Naive thymus-derived CD8-positive, alpha-beta T cell (primary cell): ENCODE results near the gene LAMP5. TPM values are rescaled to one million over a fixed set of nuclear protein-coding genes. Genes with fewer than 3 reads are reported as not detected.

ENCODE experiments used
- ATAC-seq, 2 donors: fragments of 150-1000 bp; cut with Tn5 transposase in 1 of 2; sonication (Bioruptor Pico), chemical (Tn5 transposase) in 1 of 2; 1 replicate in 1 of 2; 2 replicates in 1 of 2; pipeline ENCODE4 v1.10.0; 2021; ENCODE audit warnings: mild to moderate bottlenecking in 2 of 2, moderate library complexity in 2 of 2
- POLR2A ChIA-PET: fragments of 350-600 bp; sonication (Branson Sonifier 250); formaldehyde crosslinking; loops from one replicate; lab custom pipeline; 2021; ENCODE audit warnings: antibody characterized with exemption; lab: Charles Lee
- DNase-seq, 10 donors: peaks; one replicate each; pipeline versions ENCODE4 v3.0.0 to v3.0.0-alpha.2; 2020 to 2022
- H3K27ac Mint-ChIP-seq, 10 donors: one replicate each; pipeline ENCODE4 v1.8.0; 2020 to 2022; ENCODE audit warnings: mild to moderate bottlenecking in 10 of 10, mixed read lengths in 10 of 10, moderate library complexity in 4 of 10, inconsistent platforms in 1 of 10
- H3K27me3 Mint-ChIP-seq, 5 donors: one replicate each; pipeline ENCODE4 v1.8.0; 2021 to 2022; ENCODE audit warnings: mixed read lengths in 5 of 5
- H3K36me3 Mint-ChIP-seq, 3 donors: one replicate each; pipeline ENCODE4 v1.8.0; 2020 to 2022; ENCODE audit warnings: mixed read lengths in 3 of 3, mild to moderate bottlenecking in 2 of 3, inconsistent platforms in 1 of 3
- H3K4me1 Mint-ChIP-seq, 4 donors: one replicate each; pipeline ENCODE4 v1.8.0; 2021 to 2022; ENCODE audit warnings: mixed read lengths in 4 of 4
- H3K4me3 Mint-ChIP-seq, 10 donors: one replicate each; pipeline ENCODE4 v1.8.0; 2020 to 2022; ENCODE audit warnings: mild to moderate bottlenecking in 10 of 10, mixed read lengths in 10 of 10, moderate library complexity in 6 of 10, inconsistent platforms in 1 of 10
- H3K9me3 Mint-ChIP-seq, 9 donors: one replicate each; pipeline ENCODE4 v1.8.0; 2020 to 2022; ENCODE audit warnings: mixed read lengths in 9 of 9, mild to moderate bottlenecking in 3 of 9, inconsistent platforms in 1 of 9, moderate library complexity in 1 of 9
- polyA plus RNA-seq, 3 donors: library from polyadenylated mRNA; unstranded; fragments of 300-500 nt; fragmentation: Illumina TruSeq; gene quantifications; one replicate each; pipeline ENCODE4 v1.2.3, GENCODE V29; 2021
- total RNA-seq, 8 experiments: library from RNA in 2 of 8; stranded (reverse) in 2 of 8; gene quantifications; one replicate each; pipeline ENCODE4 v1.2.3 and lab custom pipeline; 2021 to 2026

LAMP5 gene
- total and polyA plus RNA-seq, 5 experiments from 2014 or later = not detected

DNA sequence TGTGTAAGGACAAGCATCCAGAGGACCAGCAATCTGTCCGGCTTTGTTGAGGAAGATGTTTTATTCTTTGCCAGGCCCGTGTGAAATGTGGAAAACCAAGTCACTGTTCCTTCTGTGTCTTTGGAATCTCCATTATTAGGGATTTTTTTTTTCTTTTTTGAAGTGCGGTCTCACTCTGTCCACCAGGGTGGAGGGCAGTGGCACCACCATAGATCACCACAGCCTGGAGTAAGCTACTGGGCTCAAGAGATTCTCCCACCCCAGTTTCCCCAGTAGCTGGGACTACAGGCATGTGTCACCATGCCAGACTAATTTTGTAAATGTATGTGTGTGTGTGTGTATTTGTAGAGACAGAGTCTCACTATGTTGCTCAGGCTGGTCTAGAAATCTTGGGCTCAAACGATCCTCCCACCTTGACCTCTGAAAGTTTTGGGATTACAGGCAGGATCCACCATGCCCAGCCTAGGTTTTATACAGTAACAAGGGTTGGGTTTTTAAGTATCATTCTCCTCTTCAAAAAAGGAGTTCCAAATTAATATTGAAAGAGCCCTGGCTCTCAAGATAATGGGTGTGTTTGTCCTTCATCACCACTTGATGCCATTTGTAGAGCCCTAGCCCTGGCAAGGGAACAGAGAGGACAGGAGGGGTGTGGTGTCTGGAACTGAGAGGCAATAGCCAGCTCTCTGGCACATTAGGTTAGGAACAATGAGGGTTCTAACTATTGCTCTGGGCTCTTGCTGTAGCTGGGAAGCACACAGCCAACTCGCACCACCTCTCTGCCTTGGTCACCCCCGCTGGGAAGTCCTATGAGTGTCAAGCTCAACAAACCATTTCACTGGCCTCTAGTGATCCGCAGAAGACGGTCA, 3.1 kb downstream of the LAMP5 start:
- H3K4me3 Mint-ChIP-seq = no peak overlapping the region
- DNase-seq (no peak), ATAC-seq (no peak)
- H3K36me3 Mint-ChIP-seq = peaks cover 0 to 2% (median 0%) of the 10 kb centered on the region in 3 donors
- POLR2A ChIA-PET = no interaction called here
- H3K27me3 Mint-ChIP-seq = peaks cover 42 to 70% (median 53%) of the 10 kb centered on the region in 5 donors
- peaks cover 0 to 15% (median 2%) of the 10 kb centered on the region in 4 donors for H3K4me1 Mint-ChIP-seq
- no peak overlapping the region for H3K27ac Mint-ChIP-seq
- peaks cover 0 to 7% (median 0%) of the 10 kb centered on the region in 9 donors for H3K9me3 Mint-ChIP-seq

DNA sequence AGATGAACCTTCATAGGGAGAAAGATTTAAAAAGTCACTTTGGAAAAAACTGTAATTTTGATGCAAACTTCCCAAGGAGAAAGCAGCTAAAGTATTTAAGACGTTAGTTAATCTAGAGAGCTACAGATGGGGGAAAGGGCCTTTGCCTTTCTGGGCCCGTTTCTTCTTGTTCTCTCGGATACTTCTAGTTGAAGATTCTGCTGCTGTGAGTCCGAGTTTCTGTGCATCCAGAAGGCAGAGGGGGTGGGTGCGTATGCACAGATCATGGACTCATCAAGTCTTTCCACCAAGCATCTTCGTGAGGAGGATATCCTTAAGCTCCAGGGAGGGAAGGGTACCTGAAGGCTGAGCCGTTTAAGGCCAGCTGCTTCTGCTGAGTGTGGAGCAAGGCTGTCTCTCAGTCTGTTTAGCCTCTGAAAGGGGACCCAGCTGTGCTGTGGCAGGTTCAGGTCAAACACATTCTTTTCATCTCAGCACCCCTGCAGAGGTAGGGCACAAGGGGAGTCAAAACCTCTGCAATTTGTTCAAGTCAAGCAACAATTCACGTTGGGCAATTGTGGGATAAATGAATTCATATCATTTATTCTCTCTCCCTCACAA, 4.3 kb downstream of the LAMP5 start:
- DNase-seq (no peak), ATAC-seq (no peak)
- H3K27me3 Mint-ChIP-seq = peaks cover 41 to 65% (median 51%) of the 10 kb centered on the region in 5 donors

GRCh38 chr20:9520086-9520485, 5.7 kb downstream of the LAMP5 start:
- Mint-ChIP-seq H3K27me3 (peaks cover 31 to 60% (median 40%) of the 10 kb centered on the region in 5 donors), H3K27ac (no peak overlapping the region), H3K4me3 (no peak overlapping the region), H3K9me3 (peaks cover 0 to 7% (median 0%) of the 10 kb centered on the region in 9 donors), H3K4me1 (peaks cover 0 to 11% (median 0%) of the 10 kb centered on the region in 4 donors), H3K36me3 (peaks cover 0 to 2% (median 0%) of the 10 kb centered on the region in 3 donors)
- no peak for DNase-seq
- ATAC-seq = no peak
- POLR2A ChIA-PET = no interaction called here

More for the DNA sequence above, 4.3 kb downstream of the LAMP5 start:
- POLR2A ChIA-PET = no interaction called here
- Mint-ChIP-seq H3K36me3 (peaks cover 0 to 2% (median 0%) of the 10 kb centered on the region in 3 donors), H3K4me1 (peaks cover 0 to 15% (median 2%) of the 10 kb centered on the region in 4 donors), H3K9me3 (peaks cover 0 to 7% (median 0%) of the 10 kb centered on the region in 9 donors), H3K4me3 (no peak overlapping the region), H3K27ac (no peak overlapping the region)

DNA sequence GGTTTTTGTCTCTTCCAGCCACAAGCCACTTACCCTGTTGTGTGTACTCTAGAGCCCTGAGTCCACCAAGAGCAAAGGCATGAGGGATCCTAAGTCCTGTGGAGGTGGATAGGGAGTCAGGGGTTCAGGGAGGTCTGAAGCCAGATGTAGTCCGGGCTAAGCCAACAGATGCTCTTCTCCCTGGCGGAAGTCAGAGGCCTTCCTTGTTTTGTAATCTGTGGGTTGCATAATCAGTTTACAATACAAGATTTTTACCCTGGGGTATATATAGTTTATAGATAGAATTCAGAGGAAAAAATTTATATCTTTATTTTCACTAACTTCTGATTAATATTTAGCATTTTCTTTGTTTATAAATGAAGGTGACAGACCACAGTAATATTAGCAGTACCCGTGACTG, 9.2 kb downstream of the LAMP5 start:
- Mint-ChIP-seq H3K27ac (no peak overlapping the region), H3K36me3 (no peaks in the 10 kb centered on the region), H3K4me3 (no peak overlapping the region), H3K4me1 (no peaks in the 10 kb centered on the region), H3K9me3 (peaks cover 0 to 2% (median 0%) of the 10 kb centered on the region in 9 donors), H3K27me3 (peaks cover 12 to 25% (median 18%) of the 10 kb centered on the region in 5 donors)
- DNase-seq (no peak), ATAC-seq (no peak)
- POLR2A ChIA-PET = no interaction called here

GRCh38 chr20:9531581-9531980, 17.2 kb downstream of the LAMP5 start:
- H3K27me3 Mint-ChIP-seq = peaks cover 0 to 11% (median 2%) of the 10 kb centered on the region in 5 donors
- no peak overlapping the region for H3K27ac Mint-ChIP-seq
- ATAC-seq (no peak), DNase-seq (no peak)
- no peak overlapping the region for H3K4me3 Mint-ChIP-seq
- no peaks in the 10 kb centered on the region for H3K4me1 Mint-ChIP-seq
- no peaks in the 10 kb centered on the region for H3K36me3 Mint-ChIP-seq
- H3K9me3 Mint-ChIP-seq = peaks cover 0 to 28% (median 0%) of the 10 kb centered on the region in 9 donors
- POLR2A ChIA-PET = no interaction called here

- Mint-ChIP-seq H3K27ac (no peak overlapping the region), H3K4me1 (no peaks in the 10 kb centered on the region), H3K9me3 (peaks cover 0 to 31% (median 0%) of the 10 kb centered on the region in 9 donors), H3K27me3 (peaks cover 0 to 7% (median 2%) of the 10 kb centered on the region in 5 donors), H3K36me3 (no peaks in the 10 kb centered on the region), H3K4me3 (no peak overlapping the region)
- POLR2A ChIA-PET = no interaction called here
- no peak for DNase-seq
- ATAC-seq = no peak
Observed at GRCh38 chr20:9532069-9532838, 17.9 kb downstream of the LAMP5 start.

GRCh38 chr20:9534025-9534424, 19.6 kb downstream of the LAMP5 start:
- Mint-ChIP-seq H3K4me3 (no peak overlapping the region), H3K9me3 (peaks cover 0 to 31% (median 0%) of the 10 kb centered on the region in 9 donors), H3K36me3 (no peaks in the 10 kb centered on the region), H3K4me1 (no peaks in the 10 kb centered on the region), H3K27ac (no peak overlapping the region), H3K27me3 (peaks cover 0 to 7% (median 1%) of the 10 kb centered on the region in 5 donors)
- ATAC-seq (no peak), DNase-seq (no peak)
- POLR2A ChIA-PET = interaction anchor here (0.7 kb wide), 1 partner anchor 1608 kb away, joined by 3 read pairs; no protein-coding TSS in a partner anchor

DNA sequence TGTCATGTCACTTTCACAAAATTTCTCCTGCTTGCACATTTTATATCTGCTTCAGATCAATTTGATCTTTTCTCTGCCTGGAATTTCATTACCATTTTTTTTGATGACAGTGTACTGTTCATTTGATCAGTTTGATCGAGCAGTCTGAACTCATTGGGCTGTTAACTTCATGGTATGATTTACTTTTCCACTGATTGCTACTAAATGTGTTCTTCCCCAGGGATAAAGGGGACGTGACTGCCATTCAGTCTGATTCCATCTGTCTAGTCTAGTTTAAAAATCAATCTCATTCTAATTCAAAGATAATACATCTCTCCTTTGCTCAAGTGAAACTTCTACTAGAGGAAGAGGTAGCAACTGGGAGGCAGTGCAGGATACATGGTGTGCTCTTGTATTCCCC, 21.1 kb downstream of the LAMP5 start:
- H3K9me3 Mint-ChIP-seq = peaks cover 0 to 31% (median 0%) of the 10 kb centered on the region in 9 donors
- ATAC-seq (no peak), DNase-seq (no peak)
- POLR2A ChIA-PET = no interaction called here
- no peak overlapping the region for H3K27ac Mint-ChIP-seq
- H3K4me1 Mint-ChIP-seq = no peaks in the 10 kb centered on the region
- H3K27me3 Mint-ChIP-seq = peaks cover 0 to 7% (median 1%) of the 10 kb centered on the region in 5 donors
- H3K4me3 Mint-ChIP-seq = no peak overlapping the region
- H3K36me3 Mint-ChIP-seq = no peaks in the 10 kb centered on the region

GRCh38 chr20:9543214-9543613, 28.8 kb downstream of the LAMP5 start:
- Mint-ChIP-seq H3K4me1 (no peaks in the 10 kb centered on the region), H3K36me3 (no peaks in the 10 kb centered on the region), H3K9me3 (peaks cover 0 to 15% (median 3%) of the 10 kb centered on the region in 9 donors), H3K27ac (no peak overlapping the region), H3K4me3 (no peak overlapping the region), H3K27me3 (peaks cover 0 to 13% (median 6%) of the 10 kb centered on the region in 5 donors)
- POLR2A ChIA-PET = no interaction called here
- DNase-seq (no peak), ATAC-seq (no peak)

DNA sequence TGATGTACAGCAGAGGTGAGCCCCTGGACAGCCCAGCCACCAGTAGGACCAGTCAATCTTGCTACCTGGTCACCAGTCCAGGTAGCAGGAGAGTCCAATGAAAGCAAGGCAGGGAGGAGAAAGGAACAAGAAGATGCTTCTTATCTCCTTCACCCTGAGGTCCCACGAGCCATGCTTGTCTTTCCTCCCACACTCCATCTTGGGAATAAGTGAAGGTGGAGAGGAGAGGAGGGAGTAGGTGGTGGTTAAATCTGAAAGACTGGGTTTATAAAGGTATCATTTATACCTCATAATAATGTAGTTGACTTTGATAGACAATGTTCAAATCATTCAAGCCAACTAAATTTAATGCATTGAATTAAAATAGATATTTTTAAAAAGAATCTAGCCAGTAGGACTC, 35.9 kb downstream of the LAMP5 start:
- ATAC-seq (no peak), DNase-seq (no peak)
- Mint-ChIP-seq H3K4me3 (no peak overlapping the region), H3K9me3 (peaks cover 0 to 29% (median 4%) of the 10 kb centered on the region in 9 donors), H3K4me1 (no peaks in the 10 kb centered on the region), H3K36me3 (no peaks in the 10 kb centered on the region), H3K27me3 (peaks cover 0 to 6% (median 0%) of the 10 kb centered on the region in 5 donors), H3K27ac (no peak overlapping the region)
- POLR2A ChIA-PET = no interaction called here

DNA sequence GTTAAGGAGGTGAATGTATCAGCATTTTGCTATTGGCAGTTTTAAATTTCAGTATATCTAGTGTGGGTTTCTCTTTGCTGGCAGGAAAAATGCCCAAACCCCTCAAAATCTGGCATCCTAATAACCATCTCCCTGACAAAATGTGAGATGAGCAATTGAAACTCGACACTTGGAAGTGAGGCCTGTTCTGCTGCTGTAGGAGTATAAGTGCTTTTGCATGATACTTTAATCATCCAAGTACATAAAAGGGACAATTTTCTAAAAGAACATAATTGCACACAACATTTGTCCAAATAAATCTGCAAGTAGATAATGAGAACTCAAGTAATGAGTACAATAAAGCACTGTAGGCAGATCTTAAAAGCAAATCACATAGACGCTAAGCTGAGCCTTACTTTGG, 36.5 kb downstream of the LAMP5 start:
- Mint-ChIP-seq H3K36me3 (no peaks in the 10 kb centered on the region), H3K4me1 (no peaks in the 10 kb centered on the region), H3K27me3 (peaks cover 0 to 3% (median 0%) of the 10 kb centered on the region in 5 donors), H3K4me3 (no peak overlapping the region), H3K9me3 (peaks cover 0 to 29% (median 4%) of the 10 kb centered on the region in 9 donors), H3K27ac (no peak overlapping the region)
- no peak for DNase-seq
- ATAC-seq = no peak
- POLR2A ChIA-PET = no interaction called here

- DNase-seq (no peak), ATAC-seq (no peak)
- Mint-ChIP-seq H3K4me3 (no peak overlapping the region), H3K9me3 (peaks cover 0 to 18% (median 0%) of the 10 kb centered on the region in 9 donors), H3K27me3 (peaks cover 0 to 3% (median 0%) of the 10 kb centered on the region in 5 donors), H3K36me3 (no peaks in the 10 kb centered on the region), H3K4me1 (no peaks in the 10 kb centered on the region), H3K27ac (no peak overlapping the region)
- POLR2A ChIA-PET = no interaction called here
Observed at GRCh38 chr20:9551808-9552550, 37.6 kb downstream of the LAMP5 start.
